HEK293 (cell line): ENCODE data around the gene BUD23.

ENCODE experiments used
- CTCF ChIA-PET: fragments of 350-600 bp; formaldehyde crosslinking; extraction: SDS; loops from one replicate; lab custom pipeline; 2021; ENCODE audit warnings: antibody characterized with exemption; lab: Yijun Ruan, JAX
- POLR2A ChIA-PET: fragments of 300-600 bp; formaldehyde crosslinking; extraction: SDS; loops from one replicate; lab custom pipeline; 2020; ENCODE audit warnings: antibody characterized with exemption, inconsistent platforms; lab: Yijun Ruan, JAX
- H3K27ac ChIP-seq: fragments of 200-500 bp; sonication (Bioruptor generic); 2 replicates; pipeline ENCODE4 v1.5.1; 2014; ENCODE audit warnings: low read depth, low read length, control low read depth, inconsistent platforms; ENCODE audit errors: extremely low read depth
- H3K36me3 ChIP-seq, 2 experiments: fragments of 200-500 bp in 1 of 2; sonication (Bioruptor generic) in 1 of 2; 1 replicate in 1 of 2; 2 replicates in 1 of 2; pipeline ENCODE4 v1.5.1; 2014 to 2017; ENCODE audit warnings: inconsistent platforms in 2 of 2, low read length in 2 of 2; ENCODE audit not compliant: control insufficient read depth in 2 of 2, insufficient read depth in 1 of 2
- H3K4me1 ChIP-seq: fragments of 200-500 bp; sonication (Bioruptor generic); 2 replicates; pipeline ENCODE4 v1.5.1; 2014; ENCODE audit warnings: mild to moderate bottlenecking, low read length, inconsistent platforms; ENCODE audit not compliant: control insufficient read depth, insufficient read depth
- H3K4me3 ChIP-seq: 2 replicates; pipeline ENCODE4 v1.5.1; 2011; ENCODE audit warnings: low read depth, mild to moderate bottlenecking, control low read depth, low read length, moderate library complexity
- H3K9me3 ChIP-seq: fragments of 200-500 bp; sonication (Bioruptor generic); 2 replicates; pipeline ENCODE4 v1.5.1; 2014; ENCODE audit warnings: low read depth, low read length, inconsistent platforms; ENCODE audit not compliant: control insufficient read depth, insufficient read depth
- GLIS1 ChIP-seq: fragments of 450-650 bp; formaldehyde crosslinking; IDR thresholded peaks from 2 replicates; pipeline ENCODE4 v1.5.1; 2016; ENCODE audit warnings: missing biosample characterization, missing genetic modification characterization
- HOXC10 ChIP-seq: sonication (generic); formaldehyde crosslinking; IDR thresholded peaks from 2 replicates; pipeline ENCODE4 v1.8.1; 2023; ENCODE audit warnings: mild to moderate bottlenecking, missing genetic modification reagents
- KLF1 ChIP-seq: fragments of 450-650 bp; formaldehyde crosslinking; IDR thresholded peaks from 2 replicates; pipeline ENCODE4 v1.5.1; 2016; ENCODE audit warnings: missing biosample characterization, missing genetic modification characterization
- SCRT2 ChIP-seq: fragments of 450-650 bp; formaldehyde crosslinking; IDR thresholded peaks from 2 replicates; pipeline ENCODE4 v1.5.1; 2016; ENCODE audit warnings: missing biosample characterization, missing genetic modification characterization
- SP3 ChIP-seq: fragments of 450-650 bp; formaldehyde crosslinking; IDR thresholded peaks from 2 replicates; pipeline ENCODE4 v1.5.1; 2016; ENCODE audit warnings: missing biosample characterization, missing genetic modification characterization
- ZBTB8A ChIP-seq: fragments of 450-650 bp; formaldehyde crosslinking; IDR thresholded peaks from 2 replicates; pipeline ENCODE4 v1.5.1; 2016; ENCODE audit warnings: missing biosample characterization, missing genetic modification characterization
- ZNF19 ChIP-seq: fragments of 450-650 bp; formaldehyde crosslinking; IDR thresholded peaks from 2 replicates; pipeline ENCODE4; 2016; ENCODE audit warnings: missing biosample characterization, missing genetic modification characterization, low read depth
- ZNF768 ChIP-seq: fragments of 450-650 bp; formaldehyde crosslinking; IDR thresholded peaks from 2 replicates; pipeline ENCODE4 v1.5.1; 2018; ENCODE audit warnings: missing biosample characterization, mild to moderate bottlenecking, missing genetic modification characterization
- TF ChIP-seq, protein P1 (sequence below): fragments of 450-650 bp; formaldehyde crosslinking; IDR thresholded peaks from 2 replicates; pipeline ENCODE4 v1.5.1; 2016; ENCODE audit warnings: missing biosample characterization, missing genetic modification characterization
- TF ChIP-seq, protein P2 (sequence below): fragments of 450-650 bp; formaldehyde crosslinking; IDR thresholded peaks from 2 replicates; pipeline ENCODE4 v1.5.1; 2016; ENCODE audit warnings: missing biosample characterization, missing genetic modification characterization, low read depth
- TF ChIP-seq, protein P3 (sequence below): fragments of 450-650 bp; formaldehyde crosslinking; conservative IDR thresholded peaks from 2 replicates; pipeline ENCODE4 v1.5.1; 2016; ENCODE audit warnings: low read depth, missing biosample characterization, missing genetic modification characterization
- TF ChIP-seq, protein P4 (sequence below): fragments of 450-650 bp; formaldehyde crosslinking; IDR thresholded peaks from 2 replicates; pipeline ENCODE4 v1.5.1; 2016; ENCODE audit warnings: missing biosample characterization, missing genetic modification characterization
- TF ChIP-seq, protein P5 (sequence below): fragments of 450-650 bp; formaldehyde crosslinking; IDR thresholded peaks from 2 replicates; pipeline ENCODE4 v1.5.1; 2016; ENCODE audit warnings: missing biosample characterization, missing genetic modification characterization

Gene BUD23

DNA sequence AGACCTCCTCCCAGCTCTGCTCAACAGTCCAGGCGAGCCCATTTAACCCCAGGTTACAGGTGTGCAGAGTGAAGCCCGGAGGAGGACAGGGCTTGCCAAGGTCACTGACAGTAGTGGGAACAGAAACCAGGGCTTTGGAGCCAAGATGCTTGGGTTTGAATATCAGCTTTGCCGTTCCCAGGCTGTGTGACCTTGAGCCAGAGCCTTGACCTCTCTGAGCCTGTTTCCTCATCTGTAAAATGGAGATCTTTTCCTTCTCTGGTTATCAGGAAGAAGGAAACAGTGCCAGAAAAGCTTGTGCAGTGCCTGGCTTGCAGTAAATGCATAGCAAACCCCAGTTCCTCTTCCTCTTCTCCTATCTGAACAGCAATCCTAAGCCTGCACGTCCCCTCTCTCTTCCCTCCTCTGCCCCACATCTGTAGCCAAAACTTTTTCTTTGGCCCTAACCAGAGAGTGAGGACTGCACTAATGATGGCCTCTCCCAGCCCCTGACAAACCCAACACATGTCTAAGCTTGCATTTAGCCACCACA is 37.7 kb upstream of the BUD23 start:
- Histone ChIP-seq H3K4me1 (no peaks in the 10 kb centered on the region), H3K9me3 (no peaks in the 10 kb centered on the region), H3K27ac (no peak overlapping the region), H3K4me3 (no peak overlapping the region), H3K36me3 (no peaks in the 10 kb centered on the region)
- TF ChIP-seq ZBTB8A (no peak), ZNF768 (peak; percentile 94; the same call in 1 of the 2 replicates), ZNF19 (tag by site-specific recombination) (no peak), HOXC10 (CRISPR knock-in tag) (no peak)
- TF ChIP-seq, protein P1, sequence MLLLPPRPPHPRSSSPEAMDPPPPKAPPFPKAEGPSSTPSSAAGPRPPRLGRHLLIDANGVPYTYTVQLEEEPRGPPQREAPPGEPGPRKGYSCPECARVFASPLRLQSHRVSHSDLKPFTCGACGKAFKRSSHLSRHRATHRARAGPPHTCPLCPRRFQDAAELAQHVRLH: no peak
- TF ChIP-seq, protein P2, sequence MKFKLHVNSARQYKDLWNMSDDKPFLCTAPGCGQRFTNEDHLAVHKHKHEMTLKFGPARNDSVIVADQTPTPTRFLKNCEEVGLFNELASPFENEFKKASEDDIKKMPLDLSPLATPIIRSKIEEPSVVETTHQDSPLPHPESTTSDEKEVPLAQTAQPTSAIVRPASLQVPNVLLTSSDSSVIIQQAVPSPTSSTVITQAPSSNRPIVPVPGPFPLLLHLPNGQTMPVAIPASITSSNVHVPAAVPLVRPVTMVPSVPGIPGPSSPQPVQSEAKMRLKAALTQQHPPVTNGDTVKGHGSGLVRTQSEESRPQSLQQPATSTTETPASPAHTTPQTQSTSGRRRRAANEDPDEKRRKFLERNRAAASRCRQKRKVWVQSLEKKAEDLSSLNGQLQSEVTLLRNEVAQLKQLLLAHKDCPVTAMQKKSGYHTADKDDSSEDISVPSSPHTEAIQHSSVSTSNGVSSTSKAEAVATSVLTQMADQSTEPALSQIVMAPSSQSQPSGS (tag by site-specific recombination): no peak
- CTCF ChIA-PET: interaction anchor here (1.0 to 1.6 kb wide), 5 partner anchors 10 to 82 kb away, joined by 3 to 6 read pairs (median 4); no protein-coding TSS in a partner anchor
- POLR2A ChIA-PET: interaction anchor here (0.5 to 1.1 kb wide), 2 partner anchors 40 to 214 kb away, joined by 3 read pairs; no protein-coding TSS in a partner anchor

DNA sequence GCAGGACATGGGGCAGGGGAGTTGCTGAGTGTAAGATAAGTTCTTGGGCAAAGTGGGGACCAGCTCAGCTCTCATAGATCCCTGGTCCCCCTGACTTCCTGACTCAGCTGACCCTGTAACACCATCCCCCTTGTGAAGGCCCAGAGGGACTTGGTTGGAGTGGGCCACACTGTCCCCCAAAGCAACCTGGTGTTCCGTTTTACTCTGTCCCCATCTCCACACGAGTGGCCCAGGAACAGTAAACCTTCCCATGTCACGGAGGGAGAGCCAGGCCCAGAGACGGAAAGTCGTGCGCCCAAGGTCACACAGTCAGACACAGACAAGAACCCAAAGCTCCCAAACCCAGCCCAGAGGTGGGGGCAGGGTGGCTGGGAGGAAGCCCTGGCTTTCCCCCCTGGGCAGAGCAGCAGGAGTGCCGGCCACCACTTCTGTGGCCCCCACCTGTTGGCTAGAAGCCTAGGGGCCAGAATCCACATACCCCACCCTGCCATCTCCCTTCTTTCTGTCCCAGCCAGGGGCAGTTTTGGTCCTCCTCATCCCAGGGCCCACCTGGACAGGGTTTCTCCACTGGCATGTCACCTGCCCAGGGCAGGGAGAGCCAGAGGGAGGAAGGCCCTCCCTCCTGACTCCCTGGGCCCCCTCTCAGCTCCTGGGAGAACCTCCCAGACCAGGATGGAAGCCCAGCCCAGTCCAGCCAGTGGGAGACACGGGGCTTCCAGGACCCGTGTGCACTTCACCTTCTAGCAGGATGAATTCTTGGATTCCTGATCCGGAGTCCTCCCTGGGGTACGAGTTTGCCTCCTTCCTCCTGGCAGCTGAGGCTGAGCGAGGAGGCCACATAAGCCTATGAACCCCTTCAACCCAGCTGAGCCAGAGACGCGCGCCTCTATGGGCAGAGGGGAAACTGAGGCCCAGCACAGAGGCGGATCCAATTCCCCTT is 36.3 kb upstream of the BUD23 start:
- H3K27ac ChIP-seq: no peak overlapping the region
- no peaks in the 10 kb centered on the region for H3K36me3 ChIP-seq
- ChIA-PET CTCF (interaction anchor here (0.6 to 1.6 kb wide), 5 partner anchors 9 to 121 kb away, joined by 3 to 4 read pairs (median 3); no protein-coding TSS in a partner anchor), POLR2A (interaction anchor here (1.1 kb wide), 1 partner anchor 41 kb away, joined by 3 read pairs; no protein-coding TSS in a partner anchor)
- H3K4me3 ChIP-seq: no peak overlapping the region
- TF ChIP-seq, protein P3, sequence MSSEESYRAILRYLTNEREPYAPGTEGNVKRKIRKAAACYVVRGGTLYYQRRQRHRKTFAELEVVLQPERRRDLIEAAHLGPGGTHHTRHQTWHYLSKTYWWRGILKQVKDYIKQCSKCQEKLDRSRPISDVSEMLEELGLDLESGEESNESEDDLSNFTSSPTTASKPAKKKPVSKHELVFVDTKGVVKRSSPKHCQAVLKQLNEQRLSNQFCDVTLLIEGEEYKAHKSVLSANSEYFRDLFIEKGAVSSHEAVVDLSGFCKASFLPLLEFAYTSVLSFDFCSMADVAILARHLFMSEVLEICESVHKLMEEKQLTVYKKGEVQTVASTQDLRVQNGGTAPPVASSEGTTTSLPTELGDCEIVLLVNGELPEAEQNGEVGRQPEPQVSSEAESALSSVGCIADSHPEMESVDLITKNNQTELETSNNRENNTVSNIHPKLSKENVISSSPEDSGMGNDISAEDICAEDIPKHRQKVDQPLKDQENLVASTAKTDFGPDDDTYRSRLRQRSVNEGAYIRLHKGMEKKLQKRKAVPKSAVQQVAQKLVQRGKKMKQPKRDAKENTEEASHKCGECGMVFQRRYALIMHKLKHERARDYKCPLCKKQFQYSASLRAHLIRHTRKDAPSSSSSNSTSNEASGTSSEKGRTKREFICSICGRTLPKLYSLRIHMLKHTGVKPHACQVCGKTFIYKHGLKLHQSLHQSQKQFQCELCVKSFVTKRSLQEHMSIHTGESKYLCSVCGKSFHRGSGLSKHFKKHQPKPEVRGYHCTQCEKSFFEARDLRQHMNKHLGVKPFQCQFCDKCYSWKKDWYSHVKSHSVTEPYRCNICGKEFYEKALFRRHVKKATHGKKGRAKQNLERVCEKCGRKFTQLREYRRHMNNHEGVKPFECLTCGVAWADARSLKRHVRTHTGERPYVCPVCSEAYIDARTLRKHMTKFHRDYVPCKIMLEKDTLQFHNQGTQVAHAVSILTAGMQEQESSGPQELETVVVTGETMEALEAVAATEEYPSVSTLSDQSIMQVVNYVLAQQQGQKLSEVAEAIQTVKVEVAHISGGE (tag by site-specific recombination): peak; percentile 58; the same call in 1 of the 2 replicates
- TF ChIP-seq, protein P4, sequence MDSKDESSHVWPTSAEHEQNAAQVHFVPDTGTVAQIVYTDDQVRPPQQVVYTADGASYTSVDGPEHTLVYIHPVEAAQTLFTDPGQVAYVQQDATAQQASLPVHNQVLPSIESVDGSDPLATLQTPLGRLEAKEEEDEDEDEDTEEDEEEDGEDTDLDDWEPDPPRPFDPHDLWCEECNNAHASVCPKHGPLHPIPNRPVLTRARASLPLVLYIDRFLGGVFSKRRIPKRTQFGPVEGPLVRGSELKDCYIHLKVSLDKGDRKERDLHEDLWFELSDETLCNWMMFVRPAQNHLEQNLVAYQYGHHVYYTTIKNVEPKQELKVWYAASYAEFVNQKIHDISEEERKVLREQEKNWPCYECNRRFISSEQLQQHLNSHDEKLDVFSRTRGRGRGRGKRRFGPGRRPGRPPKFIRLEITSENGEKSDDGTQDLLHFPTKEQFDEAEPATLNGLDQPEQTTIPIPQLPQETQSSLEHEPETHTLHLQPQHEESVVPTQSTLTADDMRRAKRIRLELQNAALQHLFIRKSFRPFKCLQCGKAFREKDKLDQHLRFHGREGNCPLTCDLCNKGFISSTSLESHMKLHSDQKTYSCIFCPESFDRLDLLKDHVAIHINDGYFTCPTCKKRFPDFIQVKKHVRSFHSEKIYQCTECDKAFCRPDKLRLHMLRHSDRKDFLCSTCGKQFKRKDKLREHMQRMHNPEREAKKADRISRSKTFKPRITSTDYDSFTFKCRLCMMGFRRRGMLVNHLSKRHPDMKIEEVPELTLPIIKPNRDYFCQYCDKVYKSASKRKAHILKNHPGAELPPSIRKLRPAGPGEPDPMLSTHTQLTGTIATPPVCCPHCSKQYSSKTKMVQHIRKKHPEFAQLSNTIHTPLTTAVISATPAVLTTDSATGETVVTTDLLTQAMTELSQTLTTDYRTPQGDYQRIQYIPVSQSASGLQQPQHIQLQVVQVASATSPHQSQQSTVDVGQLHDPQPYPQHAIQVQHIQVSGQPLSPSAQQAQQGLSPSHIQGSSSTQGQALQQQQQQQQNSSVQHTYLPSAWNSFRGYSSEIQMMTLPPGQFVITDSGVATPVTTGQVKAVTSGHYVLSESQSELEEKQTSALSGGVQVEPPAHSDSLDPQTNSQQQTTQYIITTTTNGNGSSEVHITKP (tag by site-specific recombination): peak; percentile 67
- TF ChIP-seq GLIS1 (tag by site-specific recombination) (peak; percentile 92), SCRT2 (tag by site-specific recombination) (peak; percentile 82), KLF1 (tag by site-specific recombination) (peak; percentile 88; the same call in 1 of the 2 replicates), SP3 (tag by site-specific recombination) (no peak)
- TF ChIP-seq, protein P5, sequence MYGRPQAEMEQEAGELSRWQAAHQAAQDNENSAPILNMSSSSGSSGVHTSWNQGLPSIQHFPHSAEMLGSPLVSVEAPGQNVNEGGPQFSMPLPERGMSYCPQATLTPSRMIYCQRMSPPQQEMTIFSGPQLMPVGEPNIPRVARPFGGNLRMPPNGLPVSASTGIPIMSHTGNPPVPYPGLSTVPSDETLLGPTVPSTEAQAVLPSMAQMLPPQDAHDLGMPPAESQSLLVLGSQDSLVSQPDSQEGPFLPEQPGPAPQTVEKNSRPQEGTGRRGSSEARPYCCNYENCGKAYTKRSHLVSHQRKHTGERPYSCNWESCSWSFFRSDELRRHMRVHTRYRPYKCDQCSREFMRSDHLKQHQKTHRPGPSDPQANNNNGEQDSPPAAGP (tag by site-specific recombination): no peak
- H3K9me3 ChIP-seq: no peaks in the 10 kb centered on the region
- H3K4me1 ChIP-seq: no peaks in the 10 kb centered on the region
